DMS53 (cell line): Measurements from ENCODE around the gene HSP90AB1.
"Not testable (repeated sequence)": the region's sequence is repeated elsewhere in the genome, so short reads cannot be mapped to it uniquely, and the experiment has no call there.

Source experiments
- DNase-seq: peaks from one replicate; lab custom pipeline; 2025; lab: John Stamatoyannopoulos, UW

HSP90AB1 gene

GRCh38 chr6:44222486-44223318 lies 24.2 kb upstream of the HSP90AB1 start:
- peak; percentile 71 for DNase-seq

DNA sequence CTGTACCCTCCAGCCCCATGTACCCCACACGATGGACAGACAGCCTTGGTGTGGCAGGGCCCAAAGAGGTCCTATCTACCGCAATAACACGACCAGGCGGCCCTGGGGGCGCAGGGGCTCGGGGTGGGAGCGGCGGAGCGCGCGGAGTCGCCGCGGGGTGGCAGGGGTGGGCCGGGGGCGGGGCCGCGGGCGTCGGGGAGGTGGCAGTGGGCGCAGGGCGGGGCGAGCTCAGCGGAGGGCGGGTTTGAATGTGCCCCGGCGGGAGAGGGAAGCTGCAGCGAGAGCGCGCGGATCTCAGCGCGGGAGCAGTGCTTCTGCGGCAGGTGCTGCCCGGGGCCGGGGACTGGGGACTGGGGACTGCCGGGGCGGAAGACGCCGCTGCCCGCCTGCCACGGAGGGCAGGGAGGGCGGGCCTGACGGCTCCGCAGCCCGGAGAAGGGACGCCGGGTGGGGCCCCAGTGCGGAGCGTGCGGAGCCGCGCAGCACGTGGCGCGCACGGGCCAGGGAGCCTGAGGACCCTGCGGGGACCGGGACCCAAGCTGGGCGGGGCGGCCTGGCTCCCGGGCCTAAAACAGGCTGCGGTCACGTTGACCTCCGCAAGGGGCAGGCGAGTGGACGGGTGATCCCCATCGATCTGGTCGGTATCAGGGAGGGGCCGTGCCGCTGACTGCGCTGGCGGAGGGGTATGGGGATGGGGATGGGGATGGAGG lies 23.4 kb upstream of the HSP90AB1 start, which contains the start of gene SLC29A1:
SLC29A1 (plus strand) TSS at position 277 of the 710 bp plus-strand sequence. CDS start 3,719 bp downstream, outside the sequence.
- peak; percentile 90 for DNase-seq

- DNase-seq = peak; percentile 65
These were observed 22.6 kb upstream of the HSP90AB1 start for GRCh38 chr6:44224029-44224964.

- DNase-seq = no peak
These were observed 22.0 kb upstream of the HSP90AB1 start for GRCh38 chr6:44224965-44225305.

DNA sequence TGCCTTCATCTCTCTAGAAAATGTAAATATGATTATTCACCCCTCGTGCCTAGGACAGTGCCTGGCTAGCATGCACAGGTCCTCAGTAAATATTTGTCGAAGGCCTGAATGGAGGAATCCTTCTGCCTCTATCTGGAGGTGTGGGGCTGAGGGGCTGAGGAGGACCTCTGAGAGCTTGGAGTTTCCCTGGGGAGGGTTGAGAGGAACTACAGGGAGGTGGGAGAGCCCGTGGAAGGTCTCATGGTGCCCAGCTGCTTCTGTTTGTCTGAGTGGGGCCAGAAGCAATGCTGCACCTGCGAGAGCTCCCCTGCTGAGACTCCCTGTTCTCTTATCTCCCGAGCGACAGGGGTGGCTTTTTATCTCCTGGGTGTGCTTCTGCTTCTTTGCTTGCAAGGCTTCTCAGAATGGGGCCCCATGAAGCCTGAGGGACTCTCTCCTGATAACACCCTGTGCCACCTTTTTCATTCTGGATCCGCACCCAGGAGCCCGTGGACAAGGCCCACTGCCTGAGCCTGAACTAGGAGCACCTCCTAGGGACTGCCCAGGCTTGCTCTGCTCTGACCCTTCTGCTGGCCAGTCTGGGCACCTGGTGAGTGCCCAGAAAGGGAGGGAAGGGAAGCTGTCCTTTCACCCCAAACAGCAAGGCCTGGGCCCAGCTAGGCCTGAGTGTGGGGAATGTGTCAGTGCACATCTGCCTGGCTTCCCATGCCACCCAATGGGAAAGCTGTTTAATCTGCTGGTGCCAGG lies 21.1 kb upstream of the HSP90AB1 start:
- no peak for DNase-seq

DNA sequence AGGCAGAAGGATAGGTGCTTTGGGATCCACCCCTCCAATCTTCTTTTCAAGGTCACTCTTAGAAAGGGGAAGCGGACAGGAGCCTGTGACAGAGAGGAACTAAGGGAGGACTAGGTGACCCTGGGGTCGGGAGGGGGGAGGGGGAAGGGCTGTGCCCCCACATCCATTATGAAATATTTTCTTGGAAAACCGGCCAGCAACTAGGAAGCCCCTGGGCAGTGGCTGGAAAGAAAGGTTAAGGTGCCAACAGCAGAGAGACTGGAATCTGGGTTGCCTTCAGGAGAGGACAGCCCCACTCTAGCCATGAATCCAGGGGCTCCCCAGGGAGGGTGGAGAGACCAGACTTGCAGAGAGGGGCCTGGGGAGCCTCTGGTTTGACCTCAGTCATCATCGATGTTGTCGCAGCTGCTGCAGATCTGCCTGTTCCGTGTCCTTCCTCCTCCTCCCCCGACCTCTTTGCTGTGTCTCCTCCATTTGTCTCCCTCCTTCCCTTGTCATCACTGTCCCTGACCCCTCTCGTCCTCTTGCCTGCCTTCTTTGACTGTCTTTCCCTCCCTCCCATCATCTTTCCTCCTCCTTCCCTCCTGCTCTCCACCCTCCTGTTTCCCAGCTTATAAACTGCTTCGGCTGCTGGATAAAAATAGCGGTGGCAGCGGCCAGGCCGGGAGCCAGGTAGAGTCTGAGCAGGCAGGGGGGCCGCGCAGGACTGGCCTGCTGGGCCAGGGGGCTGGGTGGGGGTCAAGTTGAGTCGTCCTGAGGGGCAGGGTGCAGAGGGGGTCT lies 20.3 kb upstream of the HSP90AB1 start:
- no peak for DNase-seq

DNA sequence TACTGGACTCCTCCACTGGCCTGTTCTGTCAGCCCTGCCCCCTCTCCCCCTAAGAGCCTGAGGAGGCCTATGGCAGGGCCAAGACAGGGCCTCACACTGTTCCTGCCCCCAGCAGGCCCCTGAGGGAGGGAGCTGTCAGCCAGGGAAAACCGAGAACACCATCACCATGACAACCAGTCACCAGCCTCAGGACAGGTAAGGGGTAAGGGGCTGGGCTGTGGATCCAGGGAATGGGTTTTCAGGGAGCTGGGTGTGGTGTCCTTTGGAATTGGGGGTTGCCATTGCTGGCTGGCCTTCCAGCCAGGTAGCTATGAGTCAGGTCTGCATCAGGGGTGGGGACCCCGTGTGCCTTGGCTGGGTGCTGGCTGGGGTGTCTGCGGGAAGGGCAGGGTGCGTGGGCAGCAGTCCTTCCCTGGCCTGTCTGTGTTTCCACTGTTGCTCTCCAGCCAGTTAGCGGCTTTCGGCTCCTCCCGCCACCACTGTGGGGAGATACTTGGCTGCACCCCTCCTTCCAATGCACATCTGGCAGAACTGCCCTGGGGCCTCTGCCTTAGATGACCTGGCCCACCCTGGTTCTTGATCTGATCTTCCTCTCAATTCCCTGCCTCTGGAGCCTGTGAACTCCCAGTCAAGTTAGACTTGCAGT lies 19.6 kb upstream of the HSP90AB1 start:
- DNase-seq = no peak

DNA sequence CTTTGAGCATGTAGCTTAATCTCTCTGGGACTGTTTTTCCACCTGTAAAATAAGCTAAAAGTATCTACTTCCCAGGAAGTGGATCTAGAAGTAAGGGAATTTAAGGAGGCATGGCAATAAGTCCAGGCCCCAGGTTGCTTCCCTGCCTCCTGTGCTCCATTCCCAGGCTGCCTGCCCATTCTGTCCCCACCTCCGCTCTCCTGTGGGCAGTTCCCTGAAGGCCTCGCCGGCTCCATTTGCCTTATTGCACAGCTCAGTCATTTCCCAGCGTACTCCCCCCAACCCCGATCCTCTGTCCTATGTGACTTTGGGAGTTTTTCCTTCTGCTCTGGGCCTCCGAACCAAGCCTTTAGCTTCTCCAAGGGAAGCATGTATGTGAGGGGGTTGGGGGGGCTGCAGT lies 18.9 kb upstream of the HSP90AB1 start:
- no peak for DNase-seq

- DNase-seq = no peak
These were observed 18.5 kb upstream of the HSP90AB1 start for GRCh38 chr6:44228433-44228832.

DNA sequence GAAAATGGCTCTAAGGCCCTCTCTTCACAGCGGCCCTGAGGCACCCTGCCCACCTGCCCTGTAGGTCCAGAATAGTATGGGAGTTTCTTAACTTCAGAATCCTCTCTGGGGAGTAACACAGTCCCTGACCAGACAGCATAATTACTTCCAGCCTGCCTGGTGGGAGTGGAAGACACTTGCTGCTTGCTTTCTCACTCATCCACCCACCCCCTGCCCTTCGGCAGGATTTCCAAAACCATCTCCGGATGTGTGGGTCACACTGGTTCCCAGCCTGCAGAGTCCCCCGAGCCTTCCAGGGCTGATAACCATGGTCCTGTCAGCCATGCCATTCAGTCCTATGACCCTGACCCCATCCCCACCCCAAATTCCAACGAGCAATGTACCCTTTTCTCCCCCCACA lies 18.1 kb upstream of the HSP90AB1 start:
- no peak for DNase-seq

DNA sequence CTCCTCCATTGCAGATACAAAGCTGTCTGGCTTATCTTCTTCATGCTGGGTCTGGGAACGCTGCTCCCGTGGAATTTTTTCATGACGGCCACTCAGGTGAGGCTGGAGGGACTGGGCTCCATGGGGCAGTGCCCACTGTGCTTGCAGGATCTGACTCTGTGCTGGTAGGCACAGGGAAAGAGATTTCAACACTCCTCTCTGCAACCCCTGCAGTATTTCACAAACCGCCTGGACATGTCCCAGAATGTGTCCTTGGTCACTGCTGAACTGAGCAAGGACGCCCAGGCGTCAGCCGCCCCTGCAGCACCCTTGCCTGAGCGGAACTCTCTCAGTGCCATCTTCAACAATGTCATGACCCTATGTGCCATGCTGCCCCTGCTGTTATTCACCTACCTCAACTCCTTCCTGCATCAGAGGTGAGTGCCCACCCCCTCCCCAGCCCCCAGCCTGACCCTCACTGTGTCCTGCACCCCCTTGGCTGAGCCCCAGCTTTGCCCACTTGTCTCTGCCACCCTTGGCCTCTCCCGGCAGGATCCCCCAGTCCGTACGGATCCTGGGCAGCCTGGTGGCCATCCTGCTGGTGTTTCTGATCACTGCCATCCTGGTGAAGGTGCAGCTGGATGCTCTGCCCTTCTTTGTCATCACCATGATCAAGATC lies 17.4 kb upstream of the HSP90AB1 start:
- no peak for DNase-seq

- DNase-seq = no peak
These were observed 16.7 kb upstream of the HSP90AB1 start for GRCh38 chr6:44230034-44230675.

DNA sequence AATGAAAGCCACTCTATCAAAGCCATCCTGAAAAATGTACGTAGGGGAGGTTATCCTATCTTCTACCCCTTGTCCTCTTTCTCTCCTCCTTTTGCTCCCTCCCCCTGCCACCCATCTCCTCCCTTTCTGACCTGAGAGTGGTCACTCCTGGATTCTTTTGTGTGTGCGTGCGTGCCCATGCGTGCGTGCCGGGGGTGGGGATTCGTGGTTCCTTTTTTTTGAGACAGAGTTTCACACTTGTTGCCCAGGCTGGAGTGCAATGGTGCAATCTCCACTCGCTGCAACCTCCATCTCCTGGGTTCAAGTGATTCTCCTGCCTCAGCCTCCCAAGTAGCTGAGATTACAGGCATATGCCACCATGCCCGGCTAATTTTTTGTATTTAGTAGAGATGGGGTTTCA lies 15.5 kb upstream of the HSP90AB1 start:
- not testable (repeated sequence) for DNase-seq

DNA sequence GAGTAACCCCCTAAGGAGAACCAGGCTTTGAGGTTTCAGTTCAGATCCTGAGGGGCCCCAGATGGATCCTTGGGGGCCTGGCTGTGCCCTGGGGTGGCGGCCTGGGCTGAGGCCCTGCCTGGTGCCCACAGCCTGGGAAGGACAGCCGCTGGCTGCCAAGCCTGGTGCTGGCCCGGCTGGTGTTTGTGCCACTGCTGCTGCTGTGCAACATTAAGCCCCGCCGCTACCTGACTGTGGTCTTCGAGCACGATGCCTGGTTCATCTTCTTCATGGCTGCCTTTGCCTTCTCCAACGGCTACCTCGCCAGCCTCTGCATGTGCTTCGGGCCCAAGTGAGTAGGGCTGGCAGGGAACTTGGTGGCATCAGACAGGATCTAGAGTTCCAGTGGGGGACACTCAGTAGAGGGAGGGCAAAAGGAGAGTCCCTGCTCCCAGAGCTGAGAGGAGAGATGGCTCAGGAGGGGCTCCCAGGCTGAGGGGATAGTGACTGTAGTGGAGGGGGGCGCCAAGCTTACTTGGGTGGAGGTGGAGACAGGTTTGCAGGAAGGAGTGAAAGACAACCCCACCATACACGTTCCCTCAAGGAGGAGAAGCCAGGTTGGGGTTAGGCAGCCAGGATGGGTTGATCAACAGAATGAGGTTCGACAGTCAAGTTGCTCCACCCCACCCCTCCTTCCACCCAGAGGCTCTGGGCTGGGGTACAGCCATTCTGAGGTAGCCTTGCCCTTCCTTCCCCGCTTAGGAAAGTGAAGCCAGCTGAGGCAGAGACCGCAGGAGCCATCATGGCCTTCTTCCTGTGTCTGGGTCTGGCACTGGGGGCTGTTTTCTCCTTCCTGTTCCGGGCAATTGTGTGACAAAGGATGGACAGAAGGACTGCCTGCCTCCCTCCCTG lies 14.0 kb upstream of the HSP90AB1 start:
- DNase-seq = no peak

GRCh38 chr6:44233567-44234100 lies 13.3 kb upstream of the HSP90AB1 start:
- DNase-seq = no peak

DNA sequence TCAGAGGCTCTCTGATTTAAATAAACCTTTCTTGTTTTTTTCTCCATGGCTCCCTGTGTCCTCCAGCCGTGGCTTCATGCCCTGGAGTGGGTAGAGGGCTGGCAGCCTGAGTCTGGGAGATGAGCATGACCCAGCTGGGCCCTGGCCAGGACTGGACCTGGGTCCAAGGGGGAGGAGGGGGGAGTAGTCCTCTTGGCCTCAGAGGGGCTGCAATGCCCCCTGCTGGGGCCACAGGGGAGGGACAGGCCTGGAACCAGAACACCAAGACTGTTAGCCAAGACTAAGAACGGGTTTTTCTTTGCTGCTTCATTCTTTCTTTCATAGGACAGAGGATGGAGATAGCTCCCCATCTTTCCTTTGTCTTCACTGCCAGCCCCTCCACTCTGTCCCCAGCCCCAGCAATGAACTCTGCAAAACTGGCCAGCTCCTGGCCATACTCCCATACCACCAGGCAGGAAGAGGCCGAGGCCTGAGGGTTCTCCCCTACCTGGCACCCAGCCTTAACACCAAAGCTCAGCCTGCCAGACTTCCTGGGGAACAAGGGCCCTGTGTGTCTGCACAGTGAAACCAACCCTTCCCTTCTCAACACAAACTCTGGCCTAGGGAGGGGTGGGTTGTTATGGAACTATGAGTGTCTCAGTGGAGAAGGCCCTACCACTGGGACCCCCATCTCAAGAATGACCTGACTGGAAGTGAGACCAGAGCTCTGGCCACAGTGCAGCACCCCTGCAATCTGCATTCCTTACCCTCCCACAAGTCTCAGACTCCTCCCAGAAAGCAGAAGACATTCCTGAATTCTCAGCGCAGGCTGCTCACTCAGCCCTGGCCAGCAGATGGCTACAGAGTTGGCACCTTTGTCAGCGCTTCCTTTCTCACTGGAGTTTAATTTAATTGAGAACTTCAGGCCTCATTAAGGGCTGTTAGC lies 12.5 kb upstream of the HSP90AB1 start:
- DNase-seq = peak; percentile 54

DNA sequence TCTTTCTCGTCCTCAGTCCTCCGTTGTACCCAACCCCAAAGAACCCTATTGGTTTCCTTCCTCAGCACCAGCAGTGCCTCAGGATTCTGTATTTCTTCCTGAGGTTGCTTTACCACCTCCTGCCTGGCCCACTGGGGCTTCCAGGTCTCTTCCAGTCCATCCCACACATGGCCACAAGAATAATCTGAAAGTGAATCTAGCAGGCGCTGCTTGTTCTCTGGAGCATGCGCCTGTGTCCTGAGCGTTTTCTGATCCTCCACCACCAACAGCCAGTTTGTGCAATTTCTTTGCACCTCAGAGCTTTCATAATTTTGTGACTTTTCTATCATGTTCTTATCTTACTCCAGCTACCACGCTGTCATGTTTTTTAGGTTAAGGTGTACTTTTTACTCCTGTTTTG lies 11.6 kb upstream of the HSP90AB1 start:
- no peak for DNase-seq
